ENCODE results near the gene USP3. TPM values are rescaled to one million over a fixed set of nuclear protein-coding genes. Genes with fewer than 3 reads are reported as not detected.
"Not testable (repeated sequence)": the region's sequence is repeated elsewhere in the genome, so short reads cannot be mapped to it uniquely, and the experiment has no call there.

The USP3 gene
- total RNA-seq, 1 experiment from 2014 or later, result 46.1 TPM

DNA sequence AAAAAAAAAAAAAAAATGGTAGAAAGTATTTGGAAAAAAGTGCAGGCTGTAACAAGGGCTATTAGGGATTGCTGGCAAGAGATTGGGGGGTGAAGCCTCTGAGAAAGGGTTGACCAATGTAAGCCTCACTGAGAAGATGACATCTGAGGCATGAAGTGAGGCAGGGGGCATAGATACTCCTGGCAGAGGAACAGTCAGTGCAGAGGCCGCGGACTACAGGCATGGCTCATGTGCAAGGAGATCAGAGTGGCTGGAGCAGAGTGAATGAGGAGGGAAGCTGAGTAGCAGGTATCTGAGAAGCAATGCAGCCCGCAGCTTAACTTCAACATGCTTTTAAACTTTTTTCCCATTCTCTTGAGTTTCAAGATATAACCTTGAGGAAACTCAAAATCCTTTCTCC, 98.2 kb downstream of the USP3 start:
- no peak for DNase-seq (ENCODE audit: extremely low read depth, low read depth)

DNA sequence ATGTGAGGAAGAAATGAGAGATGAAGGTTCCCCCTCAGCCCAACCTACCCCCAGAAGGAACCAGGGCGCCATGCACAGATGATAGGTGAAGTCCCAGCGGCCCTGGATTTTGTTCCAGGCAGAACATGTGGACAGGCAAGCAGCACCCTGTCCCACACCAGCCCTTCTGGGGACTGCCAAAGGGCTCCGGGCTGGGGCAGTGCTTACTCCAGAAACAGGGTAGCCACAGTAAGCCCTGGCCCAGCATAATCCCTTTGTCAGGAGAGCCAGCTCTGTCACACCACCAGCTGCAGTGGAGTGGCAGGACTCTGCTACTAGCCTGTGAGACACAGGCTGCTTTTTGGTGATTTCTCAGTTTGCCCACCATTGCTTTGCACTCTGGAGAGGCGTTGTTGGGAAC, 99.1 kb downstream of the USP3 start:
- DNase-seq (ENCODE audit: extremely low read depth, low read depth), result no peak

DNA sequence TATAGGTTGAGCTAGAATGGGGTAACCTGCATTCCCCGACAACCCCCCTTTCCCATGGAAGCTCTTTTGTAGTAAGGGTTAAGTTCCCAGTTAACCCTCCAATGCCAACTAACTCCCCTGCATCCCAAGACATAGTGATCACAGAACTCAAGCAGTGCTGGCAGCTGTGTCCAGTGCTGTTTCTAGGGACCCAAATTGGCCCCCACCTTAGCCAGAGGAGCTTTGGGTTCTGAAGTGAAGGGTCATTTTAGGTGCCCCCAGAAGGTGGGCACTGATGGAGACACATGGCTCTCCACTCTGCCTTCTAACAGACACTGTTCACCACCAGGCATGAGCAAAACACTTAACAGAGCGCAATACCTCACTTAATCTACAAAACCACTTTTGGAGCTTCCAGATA, 99.9 kb downstream of the USP3 start:
- DNase-seq (ENCODE audit: extremely low read depth, low read depth), result no peak

DNA sequence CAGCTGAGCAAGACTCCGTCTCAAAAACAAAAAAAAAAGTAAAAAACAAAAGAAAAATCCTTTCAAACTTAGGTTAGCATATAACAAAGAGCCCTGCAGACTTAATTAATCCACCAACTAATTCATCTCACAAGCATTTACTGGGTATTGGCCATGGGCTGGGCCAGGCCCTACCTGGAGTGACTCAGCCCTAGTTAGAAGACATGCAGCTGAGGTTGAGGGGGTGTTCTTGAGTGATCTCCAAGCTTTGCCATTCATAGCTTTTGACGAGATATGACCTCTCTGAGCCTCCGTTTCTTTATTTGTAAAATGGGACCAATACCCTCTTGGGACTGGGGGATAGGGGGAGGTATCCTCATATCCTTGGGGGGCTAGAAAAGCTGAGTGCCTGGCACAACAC, 100.6 kb downstream of the USP3 start:
- no peak for DNase-seq (ENCODE audit: extremely low read depth, low read depth)

DNA sequence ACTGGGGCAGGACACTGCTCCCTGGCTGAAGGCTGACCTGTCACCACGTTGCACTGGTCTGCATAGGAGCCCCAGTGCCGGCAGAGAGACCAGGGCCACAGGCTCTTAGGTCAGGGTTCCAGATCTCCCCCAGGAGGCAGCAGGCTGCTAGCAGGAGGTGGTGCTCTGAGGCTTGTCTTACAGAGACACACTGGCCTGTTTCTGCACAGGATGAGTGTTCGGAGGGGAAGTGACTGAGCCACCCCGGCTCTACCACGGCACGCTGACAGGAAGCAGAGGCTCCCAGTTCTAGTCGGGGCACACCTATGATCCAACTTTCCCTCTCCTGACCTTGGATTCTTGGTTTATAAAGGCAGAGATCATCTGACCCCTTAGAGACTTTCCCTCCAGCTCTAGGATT, 101.4 kb downstream of the USP3 start:
- no peak for DNase-seq (ENCODE audit: extremely low read depth, low read depth)

DNA sequence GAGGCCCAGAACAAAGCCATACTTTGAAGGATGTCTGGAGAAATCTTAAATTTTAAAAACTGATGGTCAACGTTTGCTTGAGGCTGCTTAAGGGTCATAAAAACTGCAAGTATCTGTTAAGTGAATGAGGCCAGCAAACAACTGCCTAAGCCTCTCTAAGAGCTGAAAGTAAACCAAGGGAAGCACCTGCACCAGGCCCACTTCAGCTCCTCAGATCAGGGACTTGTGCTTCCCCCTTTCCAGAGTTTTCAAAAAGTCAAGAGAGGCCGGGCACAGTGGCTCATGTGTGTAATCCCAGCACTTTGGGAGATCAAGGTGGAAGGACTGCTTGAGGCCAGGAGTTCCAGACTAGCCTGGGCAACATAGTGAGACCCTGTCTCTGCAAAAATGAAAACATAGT, 101.9 kb downstream of the USP3 start:
- DNase-seq (ENCODE audit: extremely low read depth, low read depth), result no peak

DNA sequence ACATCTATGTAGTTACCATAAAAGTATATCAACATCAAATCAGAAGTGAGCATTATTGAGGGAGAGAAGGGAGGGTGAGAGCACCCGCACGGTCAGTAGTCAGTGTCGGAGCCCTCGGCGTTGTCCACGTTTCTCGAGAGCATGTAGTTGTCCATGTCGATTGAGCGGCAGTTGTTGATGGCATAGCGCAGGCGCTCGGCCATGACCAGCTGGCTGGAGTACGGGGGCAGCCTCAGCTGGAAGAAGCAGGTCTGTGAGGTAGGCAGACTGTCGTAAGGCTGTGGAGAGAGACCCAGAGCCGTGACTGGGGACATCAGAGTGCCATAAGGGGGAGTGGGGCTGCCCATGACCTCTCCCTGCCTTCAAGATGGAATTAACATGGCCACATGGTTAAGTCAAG, 104.6 kb downstream of the USP3 start:
- no peak for DNase-seq (ENCODE audit: extremely low read depth, low read depth)

DNA sequence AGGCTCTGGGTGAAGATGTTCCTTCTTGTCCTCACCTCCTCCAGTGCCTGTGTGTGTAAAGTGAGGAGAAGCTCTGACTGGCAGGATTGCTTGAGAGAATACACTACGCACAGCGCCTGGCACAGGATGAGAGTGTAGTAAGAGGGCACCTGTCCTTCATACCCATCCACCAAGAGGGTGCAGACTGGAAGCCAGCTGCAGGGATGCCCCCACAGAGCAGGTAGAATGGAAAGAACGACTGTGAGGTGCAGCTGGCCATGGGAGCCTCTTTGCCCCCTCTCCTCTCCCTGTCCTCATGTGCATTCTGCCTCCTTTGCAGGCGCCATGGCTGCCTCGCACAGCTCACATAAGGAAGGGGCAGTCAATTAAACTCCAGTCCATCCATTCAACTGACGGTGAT, 105.1 kb downstream of the USP3 start:
- no peak for DNase-seq (ENCODE audit: extremely low read depth, low read depth)

DNA sequence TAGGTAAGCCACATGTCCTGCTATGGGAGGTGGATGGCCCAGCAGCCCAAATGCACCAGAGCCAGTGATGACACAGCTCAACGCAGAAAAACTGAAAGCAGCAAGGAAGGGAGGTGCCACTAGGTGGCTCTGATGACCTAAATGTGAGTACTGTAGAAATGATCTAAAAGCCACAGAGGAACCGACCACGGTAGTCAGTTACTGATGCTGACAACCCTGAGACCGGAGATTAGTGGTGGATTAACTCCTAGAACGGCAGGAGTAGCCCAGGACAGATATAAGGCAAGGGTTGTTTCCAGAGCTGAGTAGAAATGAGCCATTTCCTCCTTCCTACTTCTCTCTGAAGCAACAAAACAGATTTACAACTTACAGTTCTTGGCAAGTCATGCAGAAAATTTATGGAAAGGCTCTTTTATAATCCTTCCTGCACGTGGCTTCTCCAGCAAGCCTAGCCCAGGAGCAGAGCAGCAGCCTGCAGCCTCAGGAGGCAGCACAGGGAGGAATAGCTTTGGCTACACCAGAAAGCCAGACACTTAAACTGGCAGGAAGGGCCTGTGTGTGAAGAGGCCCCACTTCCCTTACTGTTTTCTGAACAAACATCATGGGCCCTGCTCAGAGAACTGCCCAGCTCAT, 105.9 kb downstream of the USP3 start:
- DNase-seq (ENCODE audit: extremely low read depth, low read depth), result peak; percentile 75

DNA sequence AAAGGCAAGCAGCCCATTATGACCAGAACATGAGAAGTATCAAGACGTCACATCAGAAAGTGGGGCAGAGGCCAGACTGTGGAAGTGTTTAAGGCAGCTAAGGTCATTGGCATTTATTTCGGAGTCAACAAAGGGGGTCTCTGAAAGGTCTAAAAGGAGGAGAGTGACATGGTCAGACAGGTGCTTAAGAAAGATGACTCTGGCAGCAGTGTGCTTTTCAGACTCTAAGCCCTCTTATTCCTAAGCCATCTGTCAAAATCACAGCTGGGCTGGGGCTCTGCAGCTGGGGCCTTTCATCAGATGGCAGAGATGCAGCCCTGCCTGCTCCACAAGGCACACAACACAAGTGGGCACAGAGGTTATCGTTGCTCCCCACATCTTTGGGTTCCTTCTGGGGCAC, 106.8 kb downstream of the USP3 start:
- DNase-seq (ENCODE audit: extremely low read depth, low read depth), result no peak

DNA sequence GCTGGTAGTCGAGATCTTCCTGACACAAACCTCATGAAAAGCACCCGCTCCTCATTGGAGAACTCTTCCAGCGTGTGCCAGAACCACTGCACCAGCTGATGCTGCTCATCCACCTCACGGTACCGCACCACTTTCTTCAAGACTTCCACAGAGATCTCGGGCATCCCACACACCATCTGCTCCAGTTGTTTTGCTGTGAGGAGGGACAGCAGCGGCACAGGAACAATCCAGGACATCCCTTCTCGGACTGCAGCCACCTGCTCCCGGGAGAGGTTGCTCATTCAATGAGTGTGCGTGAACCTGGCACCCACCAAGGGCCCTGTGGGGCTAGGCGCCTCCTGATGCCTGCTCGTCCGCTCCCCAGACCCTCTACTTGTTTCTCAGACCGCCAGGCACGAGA, 107.9 kb downstream of the USP3 start:
- DNase-seq (ENCODE audit: extremely low read depth, low read depth), result no peak

DNA sequence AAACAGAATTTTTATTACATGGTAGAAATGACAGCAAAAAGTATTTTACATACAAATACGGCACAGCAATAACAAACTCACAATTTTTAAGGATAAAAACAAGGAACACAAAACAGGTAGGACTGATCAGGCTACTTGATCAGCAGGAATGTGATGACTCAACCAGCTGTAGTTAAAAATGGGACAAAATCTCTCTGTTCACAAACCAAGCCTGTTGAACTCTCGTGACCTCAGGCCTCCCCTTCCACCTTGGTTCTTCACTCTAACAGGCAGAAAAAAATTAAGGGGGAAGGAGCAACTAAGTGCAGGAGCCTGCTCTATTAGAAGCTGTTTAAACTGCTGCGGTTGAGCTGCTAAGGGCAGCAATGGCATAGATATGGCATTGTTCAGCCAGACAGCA, 111.5 kb downstream of the USP3 start:
- no peak for DNase-seq (ENCODE audit: extremely low read depth, low read depth)

DNA sequence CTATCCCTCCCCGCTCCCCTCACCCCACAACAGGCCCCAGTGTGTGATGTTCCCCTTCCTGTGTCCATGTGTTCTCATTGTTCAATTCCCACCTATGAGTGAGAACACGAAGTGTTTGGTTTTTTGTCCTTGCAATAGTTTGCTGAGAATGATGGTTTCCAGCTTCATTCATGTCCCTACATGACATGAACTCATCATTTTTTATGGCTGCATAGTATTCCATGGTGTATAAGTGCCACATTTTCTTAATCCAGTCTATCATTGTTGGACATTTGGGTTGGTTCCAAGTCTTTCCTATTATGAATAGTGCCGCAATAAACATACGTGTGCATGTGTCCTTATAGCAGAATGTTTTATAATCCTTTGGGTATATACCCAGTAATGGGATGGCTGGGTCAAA, 112.8 kb downstream of the USP3 start:
- not testable (repeated sequence) for DNase-seq (ENCODE audit: extremely low read depth, low read depth)

DNA sequence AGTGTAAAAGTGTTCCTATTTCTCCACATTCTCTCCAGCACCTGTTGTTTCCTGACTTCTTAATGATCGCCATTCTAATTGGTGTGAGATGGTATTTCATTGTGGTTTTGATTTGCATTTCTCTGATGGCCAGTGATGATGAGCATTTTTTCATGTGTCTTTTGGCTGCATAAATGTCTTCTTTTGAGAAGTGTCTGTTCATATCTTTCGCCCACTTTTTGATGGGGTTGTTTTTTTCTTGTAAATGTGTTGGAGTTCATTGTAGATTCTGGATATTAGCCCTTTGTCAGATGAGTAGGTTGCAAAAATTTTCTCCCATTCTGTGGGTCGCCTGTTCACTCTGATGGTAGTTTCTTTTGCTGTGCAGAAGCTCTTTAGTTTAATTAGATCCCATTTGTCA, 113.2 kb downstream of the USP3 start:
- not testable (repeated sequence) for DNase-seq (ENCODE audit: extremely low read depth, low read depth)

DNA sequence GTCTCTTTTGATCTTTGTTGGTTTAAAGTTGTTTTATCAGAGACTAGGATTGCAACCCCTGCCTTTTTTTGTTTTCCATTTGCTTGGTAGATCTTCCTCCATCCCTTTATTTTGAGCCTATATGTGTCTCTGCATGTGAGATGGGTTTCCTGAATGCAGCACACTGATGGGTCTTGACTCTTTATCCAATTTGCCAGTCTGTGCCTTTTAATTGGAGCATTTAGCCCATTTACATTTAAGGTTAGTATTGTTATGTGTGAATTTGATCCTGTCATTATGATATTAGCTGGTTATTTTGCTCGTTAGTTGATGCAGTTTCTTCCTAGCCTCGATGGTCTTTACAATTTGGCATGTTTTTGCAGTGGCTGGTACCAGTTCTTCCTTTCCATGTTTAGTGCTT, 116.4 kb downstream of the USP3 start:
- DNase-seq (ENCODE audit: extremely low read depth, low read depth), result not testable (repeated sequence)

DNA sequence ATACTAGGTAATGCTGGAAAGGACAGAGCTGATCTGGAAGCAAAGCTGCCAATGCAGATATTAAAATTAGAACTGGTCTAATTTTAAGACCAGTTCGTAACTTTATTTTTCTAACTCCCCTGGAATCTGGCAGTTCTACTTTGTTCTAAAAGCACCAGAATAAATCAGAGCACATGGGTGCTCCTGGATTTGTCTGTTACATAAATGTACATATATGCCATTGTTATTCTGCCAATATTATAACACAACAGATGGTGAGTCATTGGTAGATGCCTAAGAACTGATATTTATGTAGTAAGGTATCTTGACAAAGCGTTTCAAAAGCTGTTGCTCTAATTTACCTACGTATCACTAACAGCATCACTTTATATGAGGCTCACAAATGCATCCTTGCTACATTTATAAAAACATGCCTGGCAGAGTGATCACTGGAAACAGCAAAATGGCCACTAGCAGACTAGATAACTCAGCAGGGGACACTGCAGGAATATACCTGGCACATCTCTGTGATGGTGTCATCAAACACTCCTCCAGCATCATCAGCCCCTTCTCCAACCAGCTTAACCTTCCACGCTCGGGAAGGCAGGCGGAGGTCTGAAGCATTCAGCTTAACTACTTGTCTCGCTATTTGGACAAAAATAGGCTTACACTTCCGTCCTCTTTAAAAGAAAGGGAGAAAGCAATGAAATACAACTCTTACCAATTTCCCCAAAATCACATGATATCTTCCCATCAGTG, 119.0 kb downstream of the USP3 start:
- no peak for DNase-seq (ENCODE audit: extremely low read depth, low read depth)

DNA sequence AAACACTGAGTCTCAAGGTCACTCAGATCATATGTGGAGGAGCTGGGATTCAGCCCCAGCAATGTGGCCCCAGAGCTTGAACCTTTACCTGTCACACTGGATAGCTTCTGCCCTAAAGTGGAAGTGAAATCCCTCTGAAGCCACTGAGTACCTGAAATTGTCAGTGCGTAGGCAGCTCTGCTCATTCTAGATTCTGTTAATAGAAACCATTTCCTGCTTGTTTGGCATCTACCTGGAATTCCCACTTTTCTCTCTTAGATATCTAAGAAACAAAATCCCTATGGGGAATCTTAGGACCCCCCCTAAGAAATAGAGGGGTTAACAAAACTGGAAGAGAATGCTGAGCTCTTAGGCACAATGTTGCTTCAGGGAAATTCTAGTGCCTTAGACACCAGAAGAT, 122.6 kb downstream of the USP3 start:
- DNase-seq (ENCODE audit: extremely low read depth, low read depth), result no peak

DNA sequence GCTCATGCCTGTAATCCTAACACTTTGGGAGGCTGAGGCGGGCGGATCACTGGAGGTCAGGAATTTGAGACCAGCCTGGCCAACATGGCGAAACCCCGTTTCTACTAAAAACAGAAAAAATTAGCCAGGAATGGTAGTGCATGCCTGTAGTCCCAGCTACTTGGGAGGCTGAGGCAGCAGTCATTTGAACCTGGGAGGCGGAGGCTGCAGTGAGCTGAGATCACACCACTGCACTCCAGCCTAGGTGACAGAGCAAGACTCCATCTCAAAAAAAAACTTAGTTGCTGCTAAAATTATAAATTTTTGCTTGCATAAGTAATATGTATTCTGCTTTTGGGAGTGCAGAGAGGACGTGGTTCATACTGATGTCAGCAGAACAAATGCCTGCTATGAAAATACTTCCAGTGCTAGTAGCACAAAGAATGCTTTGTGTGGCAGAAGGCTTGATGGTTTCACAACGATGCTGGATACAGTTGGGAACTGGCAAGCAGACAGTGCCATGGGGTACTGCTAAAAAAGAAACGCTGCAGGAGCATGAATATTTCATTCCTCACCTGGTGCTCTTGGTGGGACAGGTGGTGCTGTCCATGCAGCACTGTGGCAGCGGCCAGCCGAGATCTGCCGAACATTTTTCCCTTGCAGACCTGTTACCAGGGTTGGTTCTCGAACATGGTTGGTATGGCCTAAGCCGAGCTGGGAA, 123.9 kb downstream of the USP3 start:
- no peak for DNase-seq (ENCODE audit: extremely low read depth, low read depth)

DNA sequence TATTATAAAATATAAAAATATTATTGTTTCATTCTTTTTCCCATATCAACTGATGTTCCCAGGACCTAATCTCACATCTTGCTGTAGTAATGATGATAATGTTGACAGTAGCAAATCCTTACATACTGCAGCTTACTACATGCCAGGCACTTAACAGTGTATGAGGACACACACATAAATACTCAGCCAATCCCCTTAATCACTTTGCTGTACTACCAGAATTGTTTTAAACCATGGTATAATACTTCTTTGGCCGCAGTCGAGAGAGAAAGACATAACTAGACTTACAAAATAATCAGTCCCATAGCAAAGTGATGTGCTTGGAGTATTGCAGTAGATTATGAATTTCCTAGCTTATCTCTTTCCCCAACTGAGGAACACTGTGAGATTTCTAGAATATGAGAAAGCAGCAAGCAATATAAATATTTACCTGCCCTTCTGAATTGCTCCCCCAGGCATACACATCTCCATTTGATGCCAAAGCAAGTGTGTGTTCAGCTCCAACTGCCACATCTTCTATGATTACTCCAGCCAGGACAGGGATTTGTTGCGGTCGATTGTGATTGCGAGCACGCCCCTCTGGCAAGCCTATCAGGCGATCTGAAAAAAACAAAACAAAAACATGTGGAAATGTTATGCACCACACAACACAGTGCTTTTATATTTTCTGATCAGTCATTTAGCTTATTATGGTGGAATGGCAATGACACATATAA, 125.8 kb downstream of the USP3 start:
- no peak for DNase-seq (ENCODE audit: extremely low read depth, low read depth)

DNA sequence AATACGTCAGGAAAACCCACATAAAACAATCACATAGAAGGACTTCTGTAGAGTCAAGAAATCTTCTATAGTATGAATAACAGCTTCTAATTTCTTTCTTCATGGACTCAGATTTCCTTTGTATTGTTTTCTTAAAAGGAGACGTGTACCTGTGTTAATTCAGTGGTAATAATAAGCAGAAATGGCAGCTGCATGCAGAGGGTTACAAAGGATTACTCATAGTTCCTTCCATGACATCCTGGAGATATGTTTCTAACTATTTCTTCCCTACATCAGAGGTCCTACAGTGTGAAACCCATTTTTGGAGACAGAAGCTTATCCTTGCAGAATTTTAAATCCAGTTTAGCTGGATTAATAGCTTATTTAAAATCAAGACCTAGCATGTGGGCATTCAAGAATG, 128.9 kb downstream of the USP3 start:
- DNase-seq (ENCODE audit: extremely low read depth, low read depth), result no peak

DNA sequence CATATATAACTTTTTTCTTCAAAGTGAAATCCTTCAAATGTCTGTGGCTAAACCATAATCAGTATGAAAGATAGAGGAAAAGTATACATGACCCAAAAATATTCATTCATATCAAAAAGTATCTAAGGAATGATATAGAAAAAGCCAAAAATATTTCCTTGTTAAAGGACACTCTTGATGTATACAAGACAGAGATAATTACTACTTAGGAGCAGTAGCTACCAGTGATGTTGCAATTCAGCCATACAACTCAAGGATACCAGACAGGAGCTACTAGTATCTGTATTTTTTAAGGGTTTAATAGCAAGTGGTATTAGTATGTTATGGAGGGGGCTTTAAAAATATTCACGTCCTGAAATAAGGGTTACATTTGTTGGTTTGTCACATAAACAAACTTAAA, 129.8 kb downstream of the USP3 start:
- no peak for DNase-seq (ENCODE audit: extremely low read depth, low read depth)
